Thoracic aorta (tissue), 2 donors: ENCODE results near the gene SLC49A4. TPM values are rescaled to one million over a fixed set of nuclear protein-coding genes. Genes with fewer than 3 reads are reported as not detected.

Experiments
- ATAC-seq: fragments of 150-250 bp; one replicate; pipeline ENCODE4 v1.8.0; 2017; ENCODE audit warnings: low read depth; ENCODE audit not compliant: insufficient number of reproducible peaks, low FRiP score
- DNase-seq: peaks from one replicate; pipeline ENCODE4 v3.0.0-alpha.2; 2020; ENCODE audit warnings: low spot score
- H3K27ac ChIP-seq, 2 donors: fragments of 200-600 bp; sonication (generic); 1 replicate in 1 of 2; 2 replicates in 1 of 2; pipeline ENCODE4 v1.5.1; 2016; ENCODE audit warnings: mild to moderate bottlenecking in 2 of 2, moderate library complexity in 2 of 2
- H3K27me3 ChIP-seq: fragments of 200-600 bp; sonication (generic); replicated peaks from 2 replicates; pipeline ENCODE4 v1.6.0; 2016; ENCODE audit warnings: mild to moderate bottlenecking; ENCODE audit not compliant: insufficient read depth
- H3K36me3 ChIP-seq: fragments of 200-600 bp; sonication (generic); one replicate; pipeline ENCODE4 v1.5.1; 2016
- H3K4me1 ChIP-seq, 2 donors: fragments of 200-600 bp; sonication (generic); 1 replicate in 1 of 2; 2 replicates in 1 of 2; pipeline versions ENCODE4 v1.5.1 to v1.6.0; 2016; ENCODE audit warnings: low read depth in 2 of 2, mild to moderate bottlenecking in 1 of 2; ENCODE audit not compliant: control insufficient read depth in 1 of 2
- H3K4me3 ChIP-seq: fragments of 200-600 bp; sonication (generic); 2 replicates; pipeline ENCODE4 v1.5.1; 2016; ENCODE audit warnings: mild to moderate bottlenecking
- H3K9me3 ChIP-seq: fragments of 200-600 bp; sonication (generic); 2 replicates; pipeline ENCODE4 v1.5.1; 2016
- total RNA-seq, 2 donors: library from RNA; depleted of rRNA; stranded (reverse); fragments of >200 nt; gene quantifications; one replicate each; pipeline versions ENCODE4 v1.1.0 to v1.2.3, GENCODE V29; 2016
- TF ChIP-seq, protein P1 (sequence below): fragments of 200-600 bp; sonication (generic); IDR thresholded peaks from one replicate; pipeline ENCODE4 v1.5.1; 2019; ENCODE audit warnings: antibody characterized with exemption

Gene SLC49A4
- total RNA-seq, 2 donors from 2014 or later = 17.4 to 20.0 TPM

DNA sequence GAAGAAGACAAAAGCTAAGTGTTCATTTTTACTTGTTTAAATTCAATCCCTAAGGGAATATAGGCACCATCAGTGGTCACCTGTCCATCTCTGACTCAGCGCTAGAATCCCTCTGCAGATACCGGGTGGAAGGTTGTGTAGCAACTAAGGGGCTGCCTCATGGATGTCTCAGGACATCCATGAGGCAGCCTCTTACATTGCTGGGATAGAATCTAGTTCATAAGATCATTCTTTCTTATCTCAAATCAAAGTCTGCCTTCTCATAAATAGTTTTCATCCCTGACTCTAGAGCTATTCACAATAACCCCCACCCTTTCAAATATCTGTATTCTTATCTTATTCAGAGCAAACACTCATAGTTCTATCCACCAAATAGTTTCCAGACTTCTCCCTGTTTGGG is 39.4 kb upstream of the SLC49A4 start:
- ATAC-seq (no peak), DNase-seq (no peak)
- H3K27ac ChIP-seq = no peak overlapping the region
- H3K36me3 ChIP-seq = no peaks in the 10 kb centered on the region
- H3K9me3 ChIP-seq = no peaks in the 10 kb centered on the region
- no peaks in the 10 kb centered on the region for H3K4me1 ChIP-seq
- H3K27me3 ChIP-seq = no peaks in the 10 kb centered on the region
- TF ChIP-seq, protein P1, sequence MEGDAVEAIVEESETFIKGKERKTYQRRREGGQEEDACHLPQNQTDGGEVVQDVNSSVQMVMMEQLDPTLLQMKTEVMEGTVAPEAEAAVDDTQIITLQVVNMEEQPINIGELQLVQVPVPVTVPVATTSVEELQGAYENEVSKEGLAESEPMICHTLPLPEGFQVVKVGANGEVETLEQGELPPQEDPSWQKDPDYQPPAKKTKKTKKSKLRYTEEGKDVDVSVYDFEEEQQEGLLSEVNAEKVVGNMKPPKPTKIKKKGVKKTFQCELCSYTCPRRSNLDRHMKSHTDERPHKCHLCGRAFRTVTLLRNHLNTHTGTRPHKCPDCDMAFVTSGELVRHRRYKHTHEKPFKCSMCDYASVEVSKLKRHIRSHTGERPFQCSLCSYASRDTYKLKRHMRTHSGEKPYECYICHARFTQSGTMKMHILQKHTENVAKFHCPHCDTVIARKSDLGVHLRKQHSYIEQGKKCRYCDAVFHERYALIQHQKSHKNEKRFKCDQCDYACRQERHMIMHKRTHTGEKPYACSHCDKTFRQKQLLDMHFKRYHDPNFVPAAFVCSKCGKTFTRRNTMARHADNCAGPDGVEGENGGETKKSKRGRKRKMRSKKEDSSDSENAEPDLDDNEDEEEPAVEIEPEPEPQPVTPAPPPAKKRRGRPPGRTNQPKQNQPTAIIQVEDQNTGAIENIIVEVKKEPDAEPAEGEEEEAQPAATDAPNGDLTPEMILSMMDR = no peak
- no peak overlapping the region for H3K4me3 ChIP-seq

GRCh38 chr3:122758877-122759560 is 35.9 kb upstream of the SLC49A4 start:
- H3K27me3 ChIP-seq = no peaks in the 10 kb centered on the region
- H3K9me3 ChIP-seq = no peaks in the 10 kb centered on the region
- H3K4me3 ChIP-seq = no peak overlapping the region
- DNase-seq (no peak), ATAC-seq (no peak)
- TF ChIP-seq, protein P1 = no peak
- H3K4me1 ChIP-seq = no peaks in the 10 kb centered on the region
- H3K27ac ChIP-seq = no peak overlapping the region
- H3K36me3 ChIP-seq = no peaks in the 10 kb centered on the region

GRCh38 chr3:122760453-122761271 is 34.2 kb upstream of the SLC49A4 start:
- no peaks in the 10 kb centered on the region for H3K4me1 ChIP-seq
- H3K9me3 ChIP-seq = no peaks in the 10 kb centered on the region
- ATAC-seq = no peak
- H3K27ac ChIP-seq = no peak overlapping the region
- H3K4me3 ChIP-seq = no peak overlapping the region
- H3K36me3 ChIP-seq = no peaks in the 10 kb centered on the region
- no peaks in the 10 kb centered on the region for H3K27me3 ChIP-seq
- TF ChIP-seq, protein P1 = no peak
- DNase-seq = no peak

DNA sequence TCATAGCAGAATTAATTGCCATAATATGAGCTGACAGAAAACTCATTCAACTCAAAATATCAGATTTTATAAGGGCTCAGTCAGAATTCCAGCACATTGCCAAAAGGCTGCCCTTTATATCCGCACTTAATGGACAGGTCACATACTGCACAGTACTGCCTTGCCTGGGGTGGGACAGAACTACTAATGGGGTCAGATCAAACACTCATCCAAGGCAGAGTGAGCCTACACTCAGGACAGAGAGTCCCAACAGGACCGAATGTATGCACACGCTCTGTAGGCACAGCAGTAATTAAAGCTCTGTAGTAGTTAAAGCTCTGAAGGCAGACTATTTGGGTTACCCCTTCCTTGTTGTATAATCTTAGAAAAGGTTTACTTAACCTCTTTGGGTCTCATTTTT is 28.4 kb upstream of the SLC49A4 start:
- DNase-seq = no peak

More for the DNA sequence above, 28.4 kb upstream of the SLC49A4 start:
- H3K9me3 ChIP-seq = no peaks in the 10 kb centered on the region
- TF ChIP-seq, protein P1 = no peak
- ATAC-seq = no peak
- no peaks in the 10 kb centered on the region for H3K4me1 ChIP-seq
- no peak overlapping the region for H3K4me3 ChIP-seq
- H3K27me3 ChIP-seq = no peaks in the 10 kb centered on the region
- no peak overlapping the region for H3K27ac ChIP-seq
- H3K36me3 ChIP-seq = peaks cover 9% of the 10 kb centered on the region
